ENCODE results near the gene RPL36A.

GRCh38 chrX:101388604-101389003, 2.2 kb upstream of the RPL36A start:
- TF ChIP-seq, protein P1, sequence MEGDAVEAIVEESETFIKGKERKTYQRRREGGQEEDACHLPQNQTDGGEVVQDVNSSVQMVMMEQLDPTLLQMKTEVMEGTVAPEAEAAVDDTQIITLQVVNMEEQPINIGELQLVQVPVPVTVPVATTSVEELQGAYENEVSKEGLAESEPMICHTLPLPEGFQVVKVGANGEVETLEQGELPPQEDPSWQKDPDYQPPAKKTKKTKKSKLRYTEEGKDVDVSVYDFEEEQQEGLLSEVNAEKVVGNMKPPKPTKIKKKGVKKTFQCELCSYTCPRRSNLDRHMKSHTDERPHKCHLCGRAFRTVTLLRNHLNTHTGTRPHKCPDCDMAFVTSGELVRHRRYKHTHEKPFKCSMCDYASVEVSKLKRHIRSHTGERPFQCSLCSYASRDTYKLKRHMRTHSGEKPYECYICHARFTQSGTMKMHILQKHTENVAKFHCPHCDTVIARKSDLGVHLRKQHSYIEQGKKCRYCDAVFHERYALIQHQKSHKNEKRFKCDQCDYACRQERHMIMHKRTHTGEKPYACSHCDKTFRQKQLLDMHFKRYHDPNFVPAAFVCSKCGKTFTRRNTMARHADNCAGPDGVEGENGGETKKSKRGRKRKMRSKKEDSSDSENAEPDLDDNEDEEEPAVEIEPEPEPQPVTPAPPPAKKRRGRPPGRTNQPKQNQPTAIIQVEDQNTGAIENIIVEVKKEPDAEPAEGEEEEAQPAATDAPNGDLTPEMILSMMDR (IDR thresholded peaks at IDR 0.05) = no peak
- TF ChIP-seq IRF3 (IDR thresholded peaks at IDR 0.05; ENCODE audit: low read depth, low read length) (no peak), TEAD4 (IDR thresholded peaks at IDR 0.05; ENCODE audit: borderline replicate concordance, insufficient read depth) (no peak), EP300 (IDR thresholded peaks at IDR 0.05; ENCODE audit: borderline replicate concordance in 1 of 2, low read depth in 1 of 2, low read length in 1 of 2) (no peak), TAF1 (IDR thresholded peaks at IDR 0.05; ENCODE audit: borderline replicate concordance, low read depth, low read length) (no peak)
- TF ChIP-seq, protein P2, sequence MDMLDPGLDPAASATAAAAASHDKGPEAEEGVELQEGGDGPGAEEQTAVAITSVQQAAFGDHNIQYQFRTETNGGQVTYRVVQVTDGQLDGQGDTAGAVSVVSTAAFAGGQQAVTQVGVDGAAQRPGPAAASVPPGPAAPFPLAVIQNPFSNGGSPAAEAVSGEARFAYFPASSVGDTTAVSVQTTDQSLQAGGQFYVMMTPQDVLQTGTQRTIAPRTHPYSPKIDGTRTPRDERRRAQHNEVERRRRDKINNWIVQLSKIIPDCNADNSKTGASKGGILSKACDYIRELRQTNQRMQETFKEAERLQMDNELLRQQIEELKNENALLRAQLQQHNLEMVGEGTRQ (IDR thresholded peaks at IDR 0.05; ENCODE audit: borderline replicate concordance, low read depth, low read length) = no peak
- TF ChIP-seq, protein P3, sequence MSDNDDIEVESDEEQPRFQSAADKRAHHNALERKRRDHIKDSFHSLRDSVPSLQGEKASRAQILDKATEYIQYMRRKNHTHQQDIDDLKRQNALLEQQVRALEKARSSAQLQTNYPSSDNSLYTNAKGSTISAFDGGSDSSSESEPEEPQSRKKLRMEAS (IDR thresholded peaks at IDR 0.05; ENCODE audit: low read depth) = no peak
- TF ChIP-seq, protein P4, sequence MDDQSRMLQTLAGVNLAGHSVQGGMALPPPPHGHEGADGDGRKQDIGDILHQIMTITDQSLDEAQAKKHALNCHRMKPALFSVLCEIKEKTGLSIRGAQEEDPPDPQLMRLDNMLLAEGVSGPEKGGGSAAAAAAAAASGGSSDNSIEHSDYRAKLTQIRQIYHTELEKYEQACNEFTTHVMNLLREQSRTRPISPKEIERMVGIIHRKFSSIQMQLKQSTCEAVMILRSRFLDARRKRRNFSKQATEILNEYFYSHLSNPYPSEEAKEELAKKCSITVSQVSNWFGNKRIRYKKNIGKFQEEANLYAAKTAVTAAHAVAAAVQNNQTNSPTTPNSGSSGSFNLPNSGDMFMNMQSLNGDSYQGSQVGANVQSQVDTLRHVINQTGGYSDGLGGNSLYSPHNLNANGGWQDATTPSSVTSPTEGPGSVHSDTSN (IDR thresholded peaks at IDR 0.05) = no peak

Measured in SK-N-SH (cell line).